Osteocyte (in vitro differentiated cells): ENCODE data around the gene EVC. TPM values are rescaled to one million over a fixed set of nuclear protein-coding genes. Genes with fewer than 3 reads are reported as not detected.
"Not testable (repeated sequence)": the region's sequence is repeated elsewhere in the genome, so short reads cannot be mapped to it uniquely, and the experiment has no call there.

Experiments
- DNase-seq: peaks from one replicate; pipeline ENCODE4 v3.0.0; 2021; ENCODE audit warnings: mixed read lengths; ENCODE audit not compliant: unreplicated experiment; ENCODE audit errors: extremely low spot score
- H3K27ac Mint-ChIP-seq: one replicate; pipeline ENCODE4 v1.8.0; 2021; ENCODE audit warnings: mild to moderate bottlenecking, mixed read lengths; ENCODE audit not compliant: unreplicated experiment
- H3K27me3 Mint-ChIP-seq: one replicate; pipeline ENCODE4 v1.8.0; 2021; ENCODE audit warnings: mixed read lengths; ENCODE audit not compliant: unreplicated experiment
- H3K36me3 Mint-ChIP-seq: one replicate; pipeline ENCODE4 v1.8.0; 2021; ENCODE audit warnings: mixed read lengths; ENCODE audit not compliant: unreplicated experiment
- H3K4me1 Mint-ChIP-seq: one replicate; pipeline ENCODE4 v1.8.0; 2021; ENCODE audit warnings: mixed read lengths; ENCODE audit not compliant: unreplicated experiment
- H3K4me3 Mint-ChIP-seq: one replicate; pipeline ENCODE4 v1.8.0; 2021; ENCODE audit warnings: mild to moderate bottlenecking, moderate library complexity, mixed read lengths; ENCODE audit not compliant: unreplicated experiment
- H3K9me3 Mint-ChIP-seq: one replicate; pipeline ENCODE4 v1.8.0; 2021; ENCODE audit warnings: mixed read lengths; ENCODE audit not compliant: unreplicated experiment
- total RNA-seq: library from RNA; stranded (reverse); gene quantifications from 2 replicates; pipeline ENCODE4 v1.2.1, GENCODE V29; 2021
- TF ChIP-seq, protein P1 (sequence below): fragments of 200-600 bp; sonication (generic); IDR thresholded peaks from 2 replicates; pipeline ENCODE4 v1.5.0; 2021; ENCODE audit warnings: antibody characterized with exemption, mild to moderate bottlenecking, moderate library complexity

Gene EVC
- total RNA-seq, 1 donor from 2014 or later = 41.6 TPM

DNA sequence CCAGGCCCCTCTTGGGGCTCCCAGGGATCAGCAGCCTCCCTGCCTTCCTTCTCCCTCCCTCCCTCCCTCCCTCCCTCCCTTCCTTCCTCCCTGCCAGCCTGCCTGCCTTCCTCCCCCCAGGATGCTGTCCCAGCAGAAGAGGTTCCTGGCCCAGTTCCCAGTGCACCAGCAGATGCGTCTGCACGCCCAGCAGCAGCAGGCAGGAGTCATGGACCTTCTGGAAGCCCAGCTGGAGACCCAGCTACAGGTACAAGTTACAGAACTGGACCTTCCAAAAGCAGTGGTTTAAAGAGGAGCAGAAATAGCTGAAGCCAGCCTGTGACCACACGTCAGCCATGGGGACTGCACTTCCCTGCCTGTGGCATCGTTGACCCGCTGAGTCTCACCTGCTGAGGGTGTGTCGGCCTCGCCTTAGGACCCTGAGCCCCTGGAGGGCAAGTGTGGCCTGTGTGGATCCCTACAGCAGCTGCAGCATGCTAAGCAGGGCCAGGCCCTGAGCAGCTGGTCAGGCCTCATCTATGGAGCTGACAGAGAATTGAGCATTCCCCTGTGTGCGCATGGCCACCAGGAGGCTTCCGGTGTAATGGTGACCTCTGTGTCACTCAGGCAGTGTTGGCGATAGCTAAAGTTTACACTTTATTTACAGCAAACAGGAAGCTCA is 97.2 kb downstream of the EVC start:
- Mint-ChIP-seq H3K4me3 (no peak overlapping the region), H3K27ac (no peak overlapping the region), H3K9me3 (no peaks in the 10 kb centered on the region), H3K27me3 (no peaks in the 10 kb centered on the region), H3K4me1 (no peaks in the 10 kb centered on the region), H3K36me3 (peaks cover 37% of the 10 kb centered on the region)
- no peak for DNase-seq
- TF ChIP-seq, protein P1, sequence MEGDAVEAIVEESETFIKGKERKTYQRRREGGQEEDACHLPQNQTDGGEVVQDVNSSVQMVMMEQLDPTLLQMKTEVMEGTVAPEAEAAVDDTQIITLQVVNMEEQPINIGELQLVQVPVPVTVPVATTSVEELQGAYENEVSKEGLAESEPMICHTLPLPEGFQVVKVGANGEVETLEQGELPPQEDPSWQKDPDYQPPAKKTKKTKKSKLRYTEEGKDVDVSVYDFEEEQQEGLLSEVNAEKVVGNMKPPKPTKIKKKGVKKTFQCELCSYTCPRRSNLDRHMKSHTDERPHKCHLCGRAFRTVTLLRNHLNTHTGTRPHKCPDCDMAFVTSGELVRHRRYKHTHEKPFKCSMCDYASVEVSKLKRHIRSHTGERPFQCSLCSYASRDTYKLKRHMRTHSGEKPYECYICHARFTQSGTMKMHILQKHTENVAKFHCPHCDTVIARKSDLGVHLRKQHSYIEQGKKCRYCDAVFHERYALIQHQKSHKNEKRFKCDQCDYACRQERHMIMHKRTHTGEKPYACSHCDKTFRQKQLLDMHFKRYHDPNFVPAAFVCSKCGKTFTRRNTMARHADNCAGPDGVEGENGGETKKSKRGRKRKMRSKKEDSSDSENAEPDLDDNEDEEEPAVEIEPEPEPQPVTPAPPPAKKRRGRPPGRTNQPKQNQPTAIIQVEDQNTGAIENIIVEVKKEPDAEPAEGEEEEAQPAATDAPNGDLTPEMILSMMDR = no peak

DNA sequence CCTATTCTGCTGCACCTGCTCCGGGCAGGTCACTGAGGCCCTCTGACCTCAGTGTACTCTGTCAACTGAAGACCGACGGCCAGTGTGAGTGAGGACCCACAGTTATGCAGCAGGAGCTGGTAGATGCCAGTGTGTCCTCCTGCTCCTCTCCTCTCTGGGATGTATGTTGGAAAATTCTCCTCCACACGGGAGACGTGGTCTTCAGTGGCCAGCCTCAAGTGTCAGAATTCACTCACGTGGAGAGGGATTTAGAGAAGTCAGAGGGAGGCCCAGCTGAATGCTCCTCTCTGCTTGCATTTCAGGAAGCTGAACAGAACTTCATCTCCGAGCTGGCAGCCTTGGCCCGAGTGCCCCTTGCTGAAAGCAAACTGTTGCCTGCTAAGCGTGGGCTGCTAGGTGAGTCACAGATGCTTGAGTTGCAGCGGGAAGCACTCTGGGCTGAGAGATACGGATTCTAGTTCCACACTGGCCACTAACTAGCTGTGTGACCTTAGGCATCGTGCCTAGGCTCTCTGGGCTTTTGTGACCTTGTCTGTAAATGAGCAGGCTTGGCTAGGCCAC is 98.3 kb downstream of the EVC start:
- no peaks in the 10 kb centered on the region for H3K9me3 Mint-ChIP-seq
- H3K36me3 Mint-ChIP-seq = peaks cover 31% of the 10 kb centered on the region
- no peak overlapping the region for H3K27ac Mint-ChIP-seq
- no peak overlapping the region for H3K4me3 Mint-ChIP-seq
- no peak for DNase-seq
- H3K27me3 Mint-ChIP-seq = no peaks in the 10 kb centered on the region
- H3K4me1 Mint-ChIP-seq = no peaks in the 10 kb centered on the region
- TF ChIP-seq, protein P1 = no peak

DNA sequence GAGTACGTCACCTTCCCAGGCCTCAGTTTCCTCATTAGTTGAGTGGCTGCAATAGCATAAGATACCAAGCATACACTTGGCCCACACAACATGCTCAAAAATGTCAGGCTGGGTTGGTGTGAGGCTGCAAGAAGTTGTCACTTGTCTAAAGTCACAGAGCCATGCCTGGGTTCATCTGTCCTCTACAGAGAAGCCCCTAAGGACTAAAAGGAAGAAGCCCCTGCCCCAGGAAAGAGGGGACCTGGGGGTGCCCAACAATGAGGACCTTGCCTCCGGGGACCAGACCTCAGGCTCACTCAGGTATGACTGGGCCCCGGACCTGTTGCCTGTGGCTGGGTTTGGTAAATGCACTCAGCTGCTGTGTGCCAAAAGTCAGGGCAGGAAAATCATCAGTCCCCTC is 99.2 kb downstream of the EVC start:
- Mint-ChIP-seq H3K4me3 (no peak overlapping the region), H3K36me3 (peaks cover 31% of the 10 kb centered on the region), H3K27me3 (no peaks in the 10 kb centered on the region), H3K4me1 (no peaks in the 10 kb centered on the region), H3K27ac (no peak overlapping the region), H3K9me3 (no peaks in the 10 kb centered on the region)
- TF ChIP-seq, protein P1 = no peak
- no peak for DNase-seq

DNA sequence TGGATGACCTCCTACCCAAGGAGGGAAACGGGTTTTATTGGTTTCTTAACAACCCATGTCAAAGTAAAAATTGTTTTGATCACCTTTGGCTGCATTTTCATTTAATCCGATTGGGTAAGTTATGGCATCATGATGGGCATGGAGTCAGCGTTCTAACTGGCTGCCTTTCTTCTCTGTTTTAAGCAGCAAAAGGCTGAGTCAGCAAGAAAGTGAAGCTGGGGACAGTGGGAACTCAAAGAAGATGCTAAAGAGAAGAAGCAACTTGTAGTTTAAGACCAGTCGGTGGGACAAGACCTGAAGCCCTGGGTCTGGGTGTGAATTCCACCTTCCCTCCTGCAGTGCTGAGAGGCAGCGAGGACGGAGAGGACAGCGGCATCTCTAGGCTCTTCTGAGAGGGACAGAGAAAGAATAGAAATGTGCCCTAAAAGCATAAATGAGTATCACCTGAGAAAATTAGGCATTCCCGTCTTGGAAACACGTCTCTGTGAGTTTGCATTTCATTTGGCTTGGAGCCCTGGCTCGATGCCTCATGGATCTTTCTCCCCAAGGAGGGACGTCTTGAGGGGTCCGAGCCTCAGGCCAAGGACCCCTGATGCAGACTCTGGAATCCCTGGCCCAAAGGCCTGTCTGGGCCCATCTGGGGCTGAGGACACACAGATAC is 99.9 kb downstream of the EVC start:
- H3K27ac Mint-ChIP-seq = no peak overlapping the region
- H3K4me3 Mint-ChIP-seq = no peak overlapping the region
- TF ChIP-seq, protein P1 = no peak
- no peaks in the 10 kb centered on the region for H3K27me3 Mint-ChIP-seq
- H3K9me3 Mint-ChIP-seq = no peaks in the 10 kb centered on the region
- peaks cover 25% of the 10 kb centered on the region for H3K36me3 Mint-ChIP-seq
- H3K4me1 Mint-ChIP-seq = no peaks in the 10 kb centered on the region
- no peak for DNase-seq

DNA sequence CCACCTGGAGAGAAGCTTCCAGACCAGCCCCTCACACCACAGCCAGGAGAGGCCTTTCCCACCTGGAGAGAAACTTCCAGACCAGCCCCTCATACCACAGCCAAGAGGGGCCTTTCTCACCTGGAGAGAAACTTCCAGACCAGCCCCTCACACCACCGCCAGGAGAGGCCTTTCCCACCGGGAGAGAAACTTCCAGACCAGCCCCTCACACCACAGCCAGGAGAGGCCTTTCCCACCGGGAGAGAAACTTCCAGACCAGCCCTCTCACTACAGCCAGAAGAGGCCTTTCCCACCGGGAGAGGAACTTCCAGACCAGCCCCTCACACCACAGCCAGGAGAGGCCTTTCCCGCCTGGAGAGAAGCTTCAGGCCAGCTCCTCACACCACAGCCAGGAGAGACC is 101.1 kb downstream of the EVC start:
- H3K4me1 Mint-ChIP-seq, H3K9me3 Mint-ChIP-seq, H3K4me3 Mint-ChIP-seq, H3K27ac Mint-ChIP-seq, H3K27me3 Mint-ChIP-seq, DNase-seq: not testable (repeated sequence)
- peaks cover 25% of the 10 kb centered on the region for H3K36me3 Mint-ChIP-seq
